LNCaP clone FGC (cell line): Measurements from ENCODE around the gene GSG1.
"Not testable (repeated sequence)": the region's sequence is repeated elsewhere in the genome, so short reads cannot be mapped to it uniquely, and the experiment has no call there.

Source experiments
- DNase-seq: peaks from one replicate; pipeline ENCODE4 v3.0.0-alpha.2; 2011; ENCODE audit warnings: low read depth
- H3K4me3 ChIP-seq: 2 replicates; pipeline ENCODE4 v1.5.1; 2011; ENCODE audit warnings: mild to moderate bottlenecking, low read depth, low read length, control low read depth
- CTCF ChIP-seq: IDR thresholded peaks from 2 replicates; pipeline ENCODE4 v1.5.1; 2012; ENCODE audit warnings: mild to moderate bottlenecking; ENCODE audit not compliant: control insufficient read depth, insufficient read depth; ENCODE audit errors: extremely low read depth

The GSG1 gene

GRCh38 chr12:13085968-13086686 lies 17.3 kb downstream of the GSG1 start:
- H3K4me3 ChIP-seq = no peak overlapping the region
- DNase-seq = no peak
- no peak for TF ChIP-seq CTCF

- TF ChIP-seq CTCF = no peak
- no peak overlapping the region for H3K4me3 ChIP-seq
Observed at GRCh38 chr12:13084898-13085640, 18.4 kb downstream of the GSG1 start.

GRCh38 chr12:13083638-13084037 lies 19.8 kb downstream of the GSG1 start:
- not testable (repeated sequence) for H3K4me3 ChIP-seq, DNase-seq

More at GRCh38 chr12:13084898-13085640, 18.4 kb downstream of the GSG1 start:
- no peak for DNase-seq

- no peak overlapping the region for H3K4me3 ChIP-seq
- DNase-seq = no peak
- TF ChIP-seq CTCF = no peak
Observed at GRCh38 chr12:13082861-13083260, 20.6 kb downstream of the GSG1 start.

- no peak overlapping the region for H3K4me3 ChIP-seq
- no peak for TF ChIP-seq CTCF
- no peak for DNase-seq
Observed at GRCh38 chr12:13080266-13080665, 23.2 kb downstream of the GSG1 start.

- H3K4me3 ChIP-seq = no peak overlapping the region
- TF ChIP-seq CTCF = no peak
- no peak for DNase-seq
Observed at GRCh38 chr12:13079440-13079906, 24.0 kb downstream of the GSG1 start.

- DNase-seq = no peak
- H3K4me3 ChIP-seq = no peak overlapping the region
- TF ChIP-seq CTCF = no peak
Observed at GRCh38 chr12:13075786-13076570, 27.5 kb downstream of the GSG1 start.
